Stimulated activated CD8-positive, alpha-beta memory T cell treated with anti-CD3 and anti-CD28 coated beads, Interleukin-15, amount 100 ng/mL, for 24 hours (primary cell): ENCODE results near the gene CDK10.
"Not testable (repeated sequence)": the region's sequence is repeated elsewhere in the genome, so short reads cannot be mapped to it uniquely, and the experiment has no call there.

ENCODE experiments used
- DNase-seq: peaks from one replicate; pipeline ENCODE4 v3.0.0-alpha.2; 2020; ENCODE audit warnings: low read depth

CDK10 gene

GRCh38 chr16:89695875-89696669 is 9.6 kb downstream of the CDK10 start:
- no peak for DNase-seq

- DNase-seq: no peak
Observed at GRCh38 chr16:89696670-89697128, 10.2 kb downstream of the CDK10 start.

GRCh38 chr16:89697161-89697615 is 10.7 kb downstream of the CDK10 start:
- DNase-seq: no peak

- no peak for DNase-seq
Observed at GRCh38 chr16:89697616-89698331, 11.3 kb downstream of the CDK10 start.

GRCh38 chr16:89698717-89699116 is 12.2 kb downstream of the CDK10 start:
- not testable (repeated sequence) for DNase-seq

- not testable (repeated sequence) for DNase-seq
Observed at GRCh38 chr16:89699629-89700099, 13.2 kb downstream of the CDK10 start.

- DNase-seq: peak; percentile 97
Observed at GRCh38 chr16:89700100-89700648, 13.7 kb downstream of the CDK10 start.

GRCh38 chr16:89700649-89701424 is 14.3 kb downstream of the CDK10 start:
- DNase-seq: no peak

- peak; percentile 86 for DNase-seq
Observed at GRCh38 chr16:89701425-89702406, 15.2 kb downstream of the CDK10 start, which contains the start of gene SPATA2L. SPATA2L (minus strand) TSS chr16:89701705; CDS start chr16:89701232, 473 bp downstream.

GRCh38 chr16:89704281-89704680 is 17.8 kb downstream of the CDK10 start:
- DNase-seq: no peak

GRCh38 chr16:89705006-89705405 is 18.5 kb downstream of the CDK10 start:
- DNase-seq: no peak

GRCh38 chr16:89706518-89707260 is 20.2 kb downstream of the CDK10 start:
- no peak for DNase-seq

- DNase-seq: no peak
Observed at GRCh38 chr16:89707695-89708094, 21.2 kb downstream of the CDK10 start.

GRCh38 chr16:89708481-89708931 is 22.0 kb downstream of the CDK10 start:
- DNase-seq: no peak

GRCh38 chr16:89709166-89709565 is 22.7 kb downstream of the CDK10 start:
- DNase-seq: no peak

GRCh38 chr16:89709716-89710432 is 23.4 kb downstream of the CDK10 start:
- no peak for DNase-seq

GRCh38 chr16:89710709-89711564 is 24.4 kb downstream of the CDK10 start:
- no peak for DNase-seq
